Medulla oblongata (tissue), 1 donor: ENCODE data around the gene KCNA2.

Experiments used
- DNase-seq: peaks from one replicate; pipeline ENCODE4 v3.0.0-alpha.2; 2015; ENCODE audit errors: extremely low spot score

The KCNA2 gene

GRCh38 chr1:110602466-110602865, 3.7 kb downstream of the KCNA2 start:
- DNase-seq = no peak

GRCh38 chr1:110601332-110601731, 4.8 kb downstream of the KCNA2 start:
- DNase-seq = no peak

GRCh38 chr1:110600716-110601115, 5.4 kb downstream of the KCNA2 start:
- DNase-seq = no peak

- no peak for DNase-seq
Observed at GRCh38 chr1:110597966-110598365, 8.2 kb downstream of the KCNA2 start.

- DNase-seq = no peak
Observed at GRCh38 chr1:110596312-110596711, 9.8 kb downstream of the KCNA2 start.

GRCh38 chr1:110595353-110595710, 10.8 kb downstream of the KCNA2 start:
- DNase-seq = no peak

GRCh38 chr1:110594456-110595352, 11.5 kb downstream of the KCNA2 start:
- peak; percentile 79 for DNase-seq

- DNase-seq = no peak
Observed at GRCh38 chr1:110593902-110594301, 12.3 kb downstream of the KCNA2 start.

GRCh38 chr1:110591956-110592355, 14.2 kb downstream of the KCNA2 start:
- DNase-seq = no peak

- DNase-seq = no peak
Observed at GRCh38 chr1:110588991-110589390, 17.2 kb downstream of the KCNA2 start.

- DNase-seq = no peak
Observed at GRCh38 chr1:110588486-110588885, 17.7 kb downstream of the KCNA2 start.

GRCh38 chr1:110587906-110588305, 18.3 kb downstream of the KCNA2 start:
- no peak for DNase-seq

- no peak for DNase-seq
Observed at GRCh38 chr1:110585481-110585880, 20.7 kb downstream of the KCNA2 start.

GRCh38 chr1:110584045-110584444, 22.1 kb downstream of the KCNA2 start:
- no peak for DNase-seq

- DNase-seq = no peak
Observed at GRCh38 chr1:110583505-110583904, 22.7 kb downstream of the KCNA2 start.

GRCh38 chr1:110582378-110582777, 23.8 kb downstream of the KCNA2 start:
- DNase-seq = no peak

- DNase-seq = peak; percentile 67
Observed at GRCh38 chr1:110581682-110582145, 24.4 kb downstream of the KCNA2 start.

GRCh38 chr1:110580244-110580643, 25.9 kb downstream of the KCNA2 start:
- no peak for DNase-seq

GRCh38 chr1:110579460-110579859, 26.7 kb downstream of the KCNA2 start:
- no peak for DNase-seq

GRCh38 chr1:110576441-110576840, 29.7 kb downstream of the KCNA2 start:
- DNase-seq = no peak

GRCh38 chr1:110573314-110573713, 32.8 kb downstream of the KCNA2 start:
- DNase-seq = no peak

GRCh38 chr1:110572751-110573150, 33.4 kb downstream of the KCNA2 start:
- no peak for DNase-seq

- DNase-seq = no peak
Observed at GRCh38 chr1:110570901-110571300, 35.3 kb downstream of the KCNA2 start.

GRCh38 chr1:110570307-110570706, 35.9 kb downstream of the KCNA2 start:
- DNase-seq = no peak
